H1 (cell line): ENCODE results near the gene PRICKLE1.

Experiments
- ASH2L ChIP-seq: fragments of 200-600, 300-600 bp; sonication (generic); IDR thresholded peaks from one replicate; pipeline ENCODE4 v1.7.1; 2017; ENCODE audit warnings: low read length
- JUN ChIP-seq: IDR thresholded peaks from 2 replicates; pipeline ENCODE4 v1.6.1; 2011; ENCODE audit warnings: low read depth, mild to moderate bottlenecking, improper control_type of control experiment, low read length
- RFX5 ChIP-seq: IDR thresholded peaks from 2 replicates; pipeline ENCODE4 v1.6.1; 2011; ENCODE audit warnings: low read depth, low read length, improper control_type of control experiment, borderline replicate concordance
- TF ChIP-seq, protein P1 (sequence below): IDR thresholded peaks from 2 replicates; pipeline ENCODE4 v1.6.1; 2012; ENCODE audit warnings: inconsistent platforms
- TF ChIP-seq, protein P2 (sequence below), 3 experiments: IDR thresholded peaks; 1 replicate in 2 of 3; 2 replicates in 1 of 3; pipeline versions ENCODE4 v1.5.1 to v1.6.1; 2011; ENCODE audit warnings: low read length in 3 of 3, mild to moderate bottlenecking in 3 of 3, inconsistent platforms in 2 of 3, low read depth in 1 of 3, moderate library complexity in 1 of 3; ENCODE audit not compliant: insufficient read depth in 1 of 3; ENCODE audit errors: control extremely low read depth in 1 of 3

DNA sequence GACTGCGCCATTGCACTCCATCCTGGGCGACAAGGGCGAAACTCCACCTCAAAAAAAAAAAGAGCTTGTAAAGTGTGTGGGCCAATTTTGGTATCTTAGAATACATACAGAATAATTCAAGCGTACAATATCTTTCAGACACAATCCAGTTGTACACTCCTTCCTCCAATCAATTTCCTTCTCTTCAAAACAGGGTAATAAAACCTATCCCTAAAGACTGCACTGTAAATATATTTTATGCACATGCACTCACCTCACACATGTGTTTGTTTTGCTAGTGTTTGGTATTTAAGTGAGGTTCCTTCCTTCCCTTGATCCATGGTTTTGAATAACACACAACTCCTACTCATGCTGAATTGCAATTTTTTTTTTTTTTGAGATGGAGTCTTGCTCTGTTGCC is 125.9 kb downstream of the PRICKLE1 start:
- TF ChIP-seq ASH2L = no peak
- TF ChIP-seq, protein P1, sequence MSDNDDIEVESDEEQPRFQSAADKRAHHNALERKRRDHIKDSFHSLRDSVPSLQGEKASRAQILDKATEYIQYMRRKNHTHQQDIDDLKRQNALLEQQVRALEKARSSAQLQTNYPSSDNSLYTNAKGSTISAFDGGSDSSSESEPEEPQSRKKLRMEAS = no peak
- no peak for TF ChIP-seq JUN
- TF ChIP-seq, protein P2, sequence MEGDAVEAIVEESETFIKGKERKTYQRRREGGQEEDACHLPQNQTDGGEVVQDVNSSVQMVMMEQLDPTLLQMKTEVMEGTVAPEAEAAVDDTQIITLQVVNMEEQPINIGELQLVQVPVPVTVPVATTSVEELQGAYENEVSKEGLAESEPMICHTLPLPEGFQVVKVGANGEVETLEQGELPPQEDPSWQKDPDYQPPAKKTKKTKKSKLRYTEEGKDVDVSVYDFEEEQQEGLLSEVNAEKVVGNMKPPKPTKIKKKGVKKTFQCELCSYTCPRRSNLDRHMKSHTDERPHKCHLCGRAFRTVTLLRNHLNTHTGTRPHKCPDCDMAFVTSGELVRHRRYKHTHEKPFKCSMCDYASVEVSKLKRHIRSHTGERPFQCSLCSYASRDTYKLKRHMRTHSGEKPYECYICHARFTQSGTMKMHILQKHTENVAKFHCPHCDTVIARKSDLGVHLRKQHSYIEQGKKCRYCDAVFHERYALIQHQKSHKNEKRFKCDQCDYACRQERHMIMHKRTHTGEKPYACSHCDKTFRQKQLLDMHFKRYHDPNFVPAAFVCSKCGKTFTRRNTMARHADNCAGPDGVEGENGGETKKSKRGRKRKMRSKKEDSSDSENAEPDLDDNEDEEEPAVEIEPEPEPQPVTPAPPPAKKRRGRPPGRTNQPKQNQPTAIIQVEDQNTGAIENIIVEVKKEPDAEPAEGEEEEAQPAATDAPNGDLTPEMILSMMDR (IDR thresholded peaks at IDR 0.05; ENCODE audit: control extremely low read depth in 1 of 3, insufficient read depth in 1 of 3, low read depth in 1 of 3, low read length in 3 of 3) = no peak
- no peak for TF ChIP-seq RFX5
